Measurements from ENCODE around the gene NCAM1. TPM values are rescaled to one million over a fixed set of nuclear protein-coding genes. Genes with fewer than 3 reads are reported as not detected.

NCAM1 gene
- total RNA-seq, 4 donors from 2014 or later, result 12.8 to 27.7 (median 15.7) TPM

GRCh38 chr11:112961751-112962578 lies 745 bp downstream of the NCAM1 start:
- H3K9me3 ChIP-seq, result no peaks in the 10 kb centered on the region
- H3K36me3 ChIP-seq, result no peaks in the 10 kb centered on the region
- peaks cover 10 to 21% of the 10 kb centered on the region in 2 donors for H3K4me1 ChIP-seq
- in situ Hi-C loops (cut with MboI; ENCODE audit: low sequenced_read_pairs in 4 of 4) (loop anchor here in 1 of 4 donors (25.0 kb wide), 1 partner anchor 375 kb away; no protein-coding TSS in a partner anchor), intact Hi-C loops (cut with DNase I; ENCODE audit: low total_unique reads) (loop anchor here (5.0 kb wide), 2 partner anchors 150 to 305 kb away; no protein-coding TSS in a partner anchor)
- peak overlapping the region in 3 of 4 donors; percentile 10 to 41 (median 18) for H3K27ac ChIP-seq
- H3K4me3 ChIP-seq, result peak overlapping the region; percentile 52 to 65 (median 55)
- H3K27me3 ChIP-seq, result peaks cover 8 to 76% (median 44%) of the 10 kb centered on the region in 3 donors
- TF ChIP-seq CTCF (IDR thresholded peaks at IDR 0.05 in 4 of 5, conservative IDR thresholded peaks at IDR 0.05 in 1 of 5) (no peak), POLR2A (IDR thresholded peaks at IDR 0.05) (no peak)
- ATAC-seq (peak in 1 of 2 donors; percentile 13), DNase-seq (no peak)

GRCh38 chr11:112962579-112963367 lies 1.6 kb downstream of the NCAM1 start:
- H3K4me3 ChIP-seq, result peak overlapping the region; percentile 52 to 65 (median 55)
- DNase-seq (peak; percentile 30 to 51), ATAC-seq (peak; percentile 43 to 57)
- peaks cover 8 to 72% (median 44%) of the 10 kb centered on the region in 3 donors for H3K27me3 ChIP-seq
- H3K36me3 ChIP-seq, result no peaks in the 10 kb centered on the region
- intact Hi-C loops (cut with DNase I; ENCODE audit: low total_unique reads), result loop anchor here (5.0 kb wide), 2 partner anchors 150 to 305 kb away; no protein-coding TSS in a partner anchor
- peak overlapping the region in 3 of 4 donors; percentile 22 to 43 (median 41) for H3K27ac ChIP-seq
- H3K4me1 ChIP-seq, result peaks cover 13 to 21% of the 10 kb centered on the region in 2 donors
- TF ChIP-seq CTCF (IDR thresholded peaks at IDR 0.05 in 4 of 5, conservative IDR thresholded peaks at IDR 0.05 in 1 of 5), result no peak
- peak; percentile 27 for TF ChIP-seq POLR2A (IDR thresholded peaks at IDR 0.05)
- in situ Hi-C loops (cut with MboI; ENCODE audit: low sequenced_read_pairs in 4 of 4), result loop anchor here in 1 of 4 donors (25.0 kb wide), 1 partner anchor 375 kb away; no protein-coding TSS in a partner anchor
- H3K9me3 ChIP-seq, result no peaks in the 10 kb centered on the region

- ATAC-seq (peak; percentile 3 to 10), DNase-seq (no peak)
- intact Hi-C loops (cut with DNase I; ENCODE audit: low total_unique reads) (loop anchor here (5.0 kb wide), 2 partner anchors 149 to 306 kb away; no protein-coding TSS in a partner anchor), in situ Hi-C loops (cut with MboI; ENCODE audit: low sequenced_read_pairs in 4 of 4) (loop anchor here in 1 of 4 donors (25.0 kb wide), 1 partner anchor 376 kb away; no protein-coding TSS in a partner anchor)
- Histone ChIP-seq H3K36me3 (no peaks in the 10 kb centered on the region), H3K9me3 (no peaks in the 10 kb centered on the region), H3K4me1 (peaks cover 13 to 21% of the 10 kb centered on the region in 2 donors), H3K27ac (peak overlapping the region in 2 of 4 donors; percentile 41 to 43), H3K4me3 (peak overlapping the region; percentile 52 to 65 (median 55)), H3K27me3 (peaks cover 8 to 72% (median 44%) of the 10 kb centered on the region in 3 donors)
- TF ChIP-seq POLR2A (IDR thresholded peaks at IDR 0.05), result peak in 1 of 2 donors; percentile 2
- no peak for TF ChIP-seq CTCF (IDR thresholded peaks at IDR 0.05 in 4 of 5, conservative IDR thresholded peaks at IDR 0.05 in 1 of 5)
These were observed 2.2 kb downstream of the NCAM1 start for GRCh38 chr11:112963368-112963955.

- intact Hi-C loops (cut with DNase I; ENCODE audit: low total_unique reads) (no loop called here), in situ Hi-C loops (cut with MboI; ENCODE audit: low sequenced_read_pairs in 4 of 4) (loop anchor here in 1 of 4 donors (25.0 kb wide), 1 partner anchor 378 kb away; no protein-coding TSS in a partner anchor)
- peak in 1 of 2 donors; percentile 39 for DNase-seq
- Histone ChIP-seq H3K4me3 (no peak overlapping the region), H3K36me3 (no peaks in the 10 kb centered on the region), H3K27me3 (peaks cover 5 to 52% (median 34%) of the 10 kb centered on the region in 3 donors), H3K9me3 (no peaks in the 10 kb centered on the region), H3K27ac (no peak overlapping the region), H3K4me1 (peaks cover 13 to 21% of the 10 kb centered on the region in 2 donors)
- no peak for TF ChIP-seq POLR2A (IDR thresholded peaks at IDR 0.05)
- no peak for TF ChIP-seq CTCF (IDR thresholded peaks at IDR 0.05 in 4 of 5, conservative IDR thresholded peaks at IDR 0.05 in 1 of 5)
- ATAC-seq, result no peak
These were observed 4.4 kb downstream of the NCAM1 start for GRCh38 chr11:112965656-112966055.

All from gastrocnemius medialis (tissue), 4 donors.